Activated CD8-positive, alpha-beta T cell treated with anti-CD3 and anti-CD28 coated beads for 36 hours (primary cell): ENCODE measurements around the gene RASGRF1. TPM values are rescaled to one million over a fixed set of nuclear protein-coding genes. Genes with fewer than 3 reads are reported as not detected.

ENCODE experiments used
- ATAC-seq: fragments of 200-7000 bp; cut with Tn5 transposase; one replicate; pipeline ENCODE4 v1.10.0; 2021; ENCODE audit warnings: mild to moderate bottlenecking, moderate library complexity
- CTCF ChIA-PET: fragments of 350-600 bp; sonication (Branson Sonifier 250); formaldehyde crosslinking; loops from one replicate; lab custom pipeline; 2021; ENCODE audit warnings: antibody characterized with exemption; lab: Charles Lee
- POLR2A ChIA-PET: fragments of 350-600 bp; sonication (Branson Sonifier 250); formaldehyde crosslinking; loops from one replicate; lab custom pipeline; 2021; ENCODE audit warnings: antibody characterized with exemption; lab: Charles Lee
- DNase-seq: peaks from one replicate; pipeline ENCODE4 v3.0.0-alpha.2; 2020
- H3K27ac Mint-ChIP-seq: one replicate; pipeline ENCODE4 v1.8.0; 2021; ENCODE audit warnings: mild to moderate bottlenecking, mixed read lengths
- H3K27me3 Mint-ChIP-seq: one replicate; pipeline ENCODE4 v1.8.0; 2021; ENCODE audit warnings: mixed read lengths
- H3K36me3 Mint-ChIP-seq: one replicate; pipeline ENCODE4 v1.8.0; 2021; ENCODE audit warnings: low read depth, mixed read lengths
- H3K4me1 Mint-ChIP-seq: one replicate; pipeline ENCODE4 v1.8.0; 2021; ENCODE audit warnings: low read depth, mixed read lengths
- H3K4me3 Mint-ChIP-seq: one replicate; pipeline ENCODE4 v1.8.0; 2021; ENCODE audit warnings: mild to moderate bottlenecking, moderate library complexity, mixed read lengths
- H3K9me3 Mint-ChIP-seq: one replicate; pipeline ENCODE4 v1.8.0; 2021; ENCODE audit warnings: mixed read lengths
- intact Hi-C: fragments of 100-400 bp; cut with micrococcal nuclease; formaldehyde crosslinking; loops from one replicate; pipeline ENCODE4 v1.10.0; 2022
- total RNA-seq, 2 experiments: library from RNA; stranded (reverse); gene quantifications; one replicate each; pipeline ENCODE4 v1.2.3, GENCODE V29; 2021
- TF ChIP-seq, protein P1 (sequence below): fragments of 200-600 bp; IDR thresholded peaks from one replicate; pipeline ENCODE4 v1.8.0; 2022; ENCODE audit warnings: antibody characterized with exemption, mild to moderate bottlenecking

The RASGRF1 gene
- total RNA-seq, 2 experiments from 2014 or later, result not detected

DNA sequence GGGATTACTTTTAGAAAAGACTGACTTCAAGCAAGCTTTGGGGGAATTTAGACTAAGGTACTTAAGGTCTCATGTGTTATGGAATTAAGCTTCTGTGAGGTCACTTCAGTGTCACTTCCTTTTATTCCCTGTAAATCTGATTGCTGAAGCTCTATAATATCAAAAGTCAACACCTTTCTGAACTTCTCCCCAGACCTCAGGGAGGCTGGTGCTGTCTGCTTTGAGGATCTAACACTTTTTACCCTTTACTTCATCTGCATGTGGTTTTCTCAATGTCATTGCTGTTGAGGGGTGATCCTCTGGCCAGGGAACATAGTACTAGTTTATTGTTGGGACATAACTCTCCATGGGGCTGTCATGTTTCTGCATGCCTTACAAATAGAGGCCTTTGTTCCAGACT lies 41.8 kb upstream of the RASGRF1 start:
- Mint-ChIP-seq H3K27me3 (peaks cover 36% of the 10 kb centered on the region), H3K36me3 (no peaks in the 10 kb centered on the region), H3K9me3 (no peaks in the 10 kb centered on the region), H3K4me3 (no peak overlapping the region), H3K4me1 (no peaks in the 10 kb centered on the region), H3K27ac (no peak overlapping the region)
- CTCF ChIA-PET, result no interaction called here
- TF ChIP-seq, protein P1, sequence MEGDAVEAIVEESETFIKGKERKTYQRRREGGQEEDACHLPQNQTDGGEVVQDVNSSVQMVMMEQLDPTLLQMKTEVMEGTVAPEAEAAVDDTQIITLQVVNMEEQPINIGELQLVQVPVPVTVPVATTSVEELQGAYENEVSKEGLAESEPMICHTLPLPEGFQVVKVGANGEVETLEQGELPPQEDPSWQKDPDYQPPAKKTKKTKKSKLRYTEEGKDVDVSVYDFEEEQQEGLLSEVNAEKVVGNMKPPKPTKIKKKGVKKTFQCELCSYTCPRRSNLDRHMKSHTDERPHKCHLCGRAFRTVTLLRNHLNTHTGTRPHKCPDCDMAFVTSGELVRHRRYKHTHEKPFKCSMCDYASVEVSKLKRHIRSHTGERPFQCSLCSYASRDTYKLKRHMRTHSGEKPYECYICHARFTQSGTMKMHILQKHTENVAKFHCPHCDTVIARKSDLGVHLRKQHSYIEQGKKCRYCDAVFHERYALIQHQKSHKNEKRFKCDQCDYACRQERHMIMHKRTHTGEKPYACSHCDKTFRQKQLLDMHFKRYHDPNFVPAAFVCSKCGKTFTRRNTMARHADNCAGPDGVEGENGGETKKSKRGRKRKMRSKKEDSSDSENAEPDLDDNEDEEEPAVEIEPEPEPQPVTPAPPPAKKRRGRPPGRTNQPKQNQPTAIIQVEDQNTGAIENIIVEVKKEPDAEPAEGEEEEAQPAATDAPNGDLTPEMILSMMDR, result no peak
- DNase-seq (no peak), ATAC-seq (no peak)
- POLR2A ChIA-PET, result interaction anchor here (1.3 kb wide), 1 partner anchor 14 kb away, joined by 3 read pairs; no protein-coding TSS in a partner anchor
- intact Hi-C loops, result no loop called here

DNA sequence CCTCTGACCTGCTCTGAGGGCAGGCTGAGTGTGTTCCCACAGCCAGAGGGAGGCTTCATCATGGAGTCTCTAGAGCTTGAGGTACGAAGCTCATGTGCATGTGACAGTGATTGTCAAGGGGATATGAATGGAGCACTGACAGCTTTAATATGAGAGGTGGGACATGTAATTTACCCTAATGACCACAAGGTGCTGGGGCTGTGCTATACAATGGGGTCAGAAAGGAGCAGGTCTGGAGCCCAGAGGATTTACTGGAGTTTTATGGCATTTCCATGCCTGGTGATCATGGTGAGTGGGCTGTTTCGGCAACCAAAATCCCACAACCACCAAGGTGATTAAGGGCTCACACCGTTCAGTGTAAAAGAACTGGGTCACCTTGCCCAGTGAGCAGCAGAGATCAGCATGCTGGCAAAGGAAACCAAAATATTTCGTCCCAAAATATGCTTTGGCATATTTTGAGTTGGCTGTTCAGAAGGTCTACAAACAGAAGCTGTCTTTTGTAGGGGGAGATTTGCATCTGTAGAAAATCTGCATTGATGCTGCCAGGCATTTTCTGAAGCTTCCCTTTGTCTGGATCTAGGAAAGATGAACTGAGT lies 40.1 kb upstream of the RASGRF1 start:
- DNase-seq, result no peak
- H3K9me3 Mint-ChIP-seq, result no peaks in the 10 kb centered on the region
- TF ChIP-seq, protein P1, result no peak
- no peaks in the 10 kb centered on the region for H3K4me1 Mint-ChIP-seq
- peaks cover 29% of the 10 kb centered on the region for H3K27me3 Mint-ChIP-seq
- no peak overlapping the region for H3K4me3 Mint-ChIP-seq
- H3K36me3 Mint-ChIP-seq, result no peaks in the 10 kb centered on the region
- intact Hi-C loops, result no loop called here
- ChIA-PET CTCF (interaction anchor here (1.1 kb wide), 1 partner anchor 51 kb away, joined by 3 read pairs; no protein-coding TSS in a partner anchor), POLR2A (interaction anchor here (1.4 kb wide), 1 partner anchor 50 kb away, joined by 3 read pairs; no protein-coding TSS in a partner anchor)
- no peak overlapping the region for H3K27ac Mint-ChIP-seq
- ATAC-seq, result no peak

DNA sequence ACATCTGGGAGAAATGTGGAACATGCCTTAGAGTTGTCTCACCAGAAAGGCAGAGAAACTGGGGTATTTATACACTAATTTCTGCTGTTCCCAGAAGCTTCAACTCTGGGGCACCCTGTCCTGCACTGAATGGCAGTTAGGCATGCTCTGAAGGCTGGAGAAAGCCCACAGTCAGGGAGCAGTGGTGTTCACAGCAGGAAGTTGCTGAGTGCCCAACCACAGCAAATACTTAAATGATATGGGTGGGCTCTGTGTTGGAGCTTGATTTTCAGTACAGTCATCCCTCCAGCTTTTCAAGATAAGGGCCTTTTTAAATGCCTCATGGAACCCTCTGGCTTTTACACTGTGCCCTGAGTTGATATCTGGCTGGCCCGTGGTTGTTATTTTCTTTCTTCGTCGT lies 38.7 kb upstream of the RASGRF1 start:
- intact Hi-C loops, result no loop called here
- no peaks in the 10 kb centered on the region for H3K4me1 Mint-ChIP-seq
- H3K36me3 Mint-ChIP-seq, result no peaks in the 10 kb centered on the region
- CTCF ChIA-PET, result interaction anchor here (1.1 kb wide), 1 partner anchor 52 kb away, joined by 3 read pairs; no protein-coding TSS in a partner anchor
- no peak overlapping the region for H3K4me3 Mint-ChIP-seq
- ATAC-seq (no peak), DNase-seq (no peak)
- TF ChIP-seq, protein P1, result no peak
- peaks cover 35% of the 10 kb centered on the region for H3K27me3 Mint-ChIP-seq
- H3K27ac Mint-ChIP-seq, result no peak overlapping the region
- no peaks in the 10 kb centered on the region for H3K9me3 Mint-ChIP-seq
- POLR2A ChIA-PET, result no interaction called here

DNA sequence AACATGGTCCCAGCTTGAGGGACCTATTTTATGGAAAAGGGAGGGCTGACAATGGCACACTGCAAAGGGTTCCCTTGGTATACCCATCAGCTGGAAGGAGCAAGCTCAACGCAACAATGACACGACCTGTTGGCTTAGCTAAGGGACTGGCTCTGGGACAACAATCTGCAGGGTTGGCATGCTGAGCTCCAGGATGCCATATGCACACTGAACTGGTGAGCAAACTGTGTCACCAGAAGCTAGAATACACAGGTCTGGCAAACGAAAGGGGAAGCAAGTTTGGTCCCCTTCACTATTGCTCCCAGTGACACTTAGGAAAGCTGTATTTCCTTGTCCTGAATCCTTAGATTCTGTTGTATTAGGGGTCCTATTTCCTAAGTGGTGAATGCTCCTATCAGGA lies 38.0 kb upstream of the RASGRF1 start:
- Mint-ChIP-seq H3K9me3 (no peaks in the 10 kb centered on the region), H3K27ac (no peak overlapping the region), H3K36me3 (no peaks in the 10 kb centered on the region), H3K4me1 (no peaks in the 10 kb centered on the region), H3K4me3 (no peak overlapping the region), H3K27me3 (peaks cover 33% of the 10 kb centered on the region)
- DNase-seq (no peak), ATAC-seq (no peak)
- CTCF ChIA-PET, result no interaction called here
- TF ChIP-seq, protein P1, result no peak
- POLR2A ChIA-PET, result no interaction called here
- intact Hi-C loops, result no loop called here

DNA sequence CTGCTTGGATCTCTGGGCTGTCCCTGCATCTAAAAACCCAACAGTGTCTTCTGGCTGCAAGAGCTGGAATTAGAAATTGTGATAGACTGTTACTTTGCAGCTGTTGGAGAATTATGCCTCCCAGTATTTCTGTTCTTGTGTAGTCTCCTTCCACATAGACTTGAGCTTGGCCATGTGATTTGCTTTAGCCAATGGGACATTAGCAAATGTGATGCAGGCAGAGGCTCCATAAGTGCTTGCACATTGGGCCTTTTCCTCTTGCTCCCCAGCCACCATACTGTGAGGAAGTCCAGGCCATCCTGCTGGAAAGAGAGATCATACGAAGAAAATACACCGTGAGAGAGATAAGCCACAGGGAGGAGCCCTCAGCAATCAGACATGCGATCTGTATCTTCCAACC lies 33.8 kb upstream of the RASGRF1 start:
- H3K27ac Mint-ChIP-seq, result no peak overlapping the region
- peaks cover 13% of the 10 kb centered on the region for H3K27me3 Mint-ChIP-seq
- no peak overlapping the region for H3K4me3 Mint-ChIP-seq
- intact Hi-C loops, result no loop called here
- H3K4me1 Mint-ChIP-seq, result no peaks in the 10 kb centered on the region
- no peaks in the 10 kb centered on the region for H3K9me3 Mint-ChIP-seq
- no peak for DNase-seq
- H3K36me3 Mint-ChIP-seq, result no peaks in the 10 kb centered on the region
- CTCF ChIA-PET, result no interaction called here
- TF ChIP-seq, protein P1, result no peak
- no peak for ATAC-seq
- POLR2A ChIA-PET, result no interaction called here
